ENCODE results near the gene FCRL3.
A peak's percentile ranks its signal among the peaks of the same experiment; 100 is the strongest.

Gene FCRL3

DNA sequence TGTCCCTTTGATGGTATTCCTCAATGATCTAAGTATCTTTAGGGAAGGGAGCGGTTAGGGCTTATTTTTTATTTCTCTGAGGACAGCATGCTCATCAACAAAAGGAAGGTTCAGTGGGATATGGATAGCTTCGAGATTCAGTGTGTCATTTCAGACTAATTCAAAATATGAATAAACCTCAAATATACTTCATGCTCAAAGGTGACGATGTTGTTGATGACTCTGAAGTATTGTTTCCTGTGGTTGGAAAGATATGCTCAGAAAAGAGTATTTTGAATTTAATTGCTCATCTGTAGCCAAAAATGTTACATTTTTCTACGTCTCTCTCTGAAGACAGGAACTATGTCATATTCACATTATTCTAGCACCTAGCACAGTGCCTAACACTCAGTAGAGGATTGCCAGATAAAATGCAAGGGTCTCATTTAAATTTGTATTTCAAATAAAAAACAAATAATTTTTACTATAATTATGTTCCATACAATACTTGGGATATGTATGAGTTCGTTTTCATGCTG lies 1.8 kb upstream of the FCRL3 start:
- H3K4me3 ChIP-seq (replicated peaks in 1 of 2; ENCODE audit: low read depth in 2 of 2, low read length in 2 of 2) = no peak overlapping the region
- TF ChIP-seq, protein P1, sequence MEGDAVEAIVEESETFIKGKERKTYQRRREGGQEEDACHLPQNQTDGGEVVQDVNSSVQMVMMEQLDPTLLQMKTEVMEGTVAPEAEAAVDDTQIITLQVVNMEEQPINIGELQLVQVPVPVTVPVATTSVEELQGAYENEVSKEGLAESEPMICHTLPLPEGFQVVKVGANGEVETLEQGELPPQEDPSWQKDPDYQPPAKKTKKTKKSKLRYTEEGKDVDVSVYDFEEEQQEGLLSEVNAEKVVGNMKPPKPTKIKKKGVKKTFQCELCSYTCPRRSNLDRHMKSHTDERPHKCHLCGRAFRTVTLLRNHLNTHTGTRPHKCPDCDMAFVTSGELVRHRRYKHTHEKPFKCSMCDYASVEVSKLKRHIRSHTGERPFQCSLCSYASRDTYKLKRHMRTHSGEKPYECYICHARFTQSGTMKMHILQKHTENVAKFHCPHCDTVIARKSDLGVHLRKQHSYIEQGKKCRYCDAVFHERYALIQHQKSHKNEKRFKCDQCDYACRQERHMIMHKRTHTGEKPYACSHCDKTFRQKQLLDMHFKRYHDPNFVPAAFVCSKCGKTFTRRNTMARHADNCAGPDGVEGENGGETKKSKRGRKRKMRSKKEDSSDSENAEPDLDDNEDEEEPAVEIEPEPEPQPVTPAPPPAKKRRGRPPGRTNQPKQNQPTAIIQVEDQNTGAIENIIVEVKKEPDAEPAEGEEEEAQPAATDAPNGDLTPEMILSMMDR (IDR thresholded peaks at IDR 0.05; ENCODE audit: low read depth, low read length) = no peak
- DNase-seq (ENCODE audit: low read depth in 2 of 2) = no peak

GRCh38 chr1:157700305-157700704 lies 264 bp downstream of the FCRL3 start:
- no peak for DNase-seq (ENCODE audit: low read depth in 2 of 2)
- no peak overlapping the region for H3K4me3 ChIP-seq (replicated peaks in 1 of 2; ENCODE audit: low read depth in 2 of 2, low read length in 2 of 2)
- TF ChIP-seq, protein P1 (IDR thresholded peaks at IDR 0.05; ENCODE audit: low read depth, low read length) = no peak

DNA sequence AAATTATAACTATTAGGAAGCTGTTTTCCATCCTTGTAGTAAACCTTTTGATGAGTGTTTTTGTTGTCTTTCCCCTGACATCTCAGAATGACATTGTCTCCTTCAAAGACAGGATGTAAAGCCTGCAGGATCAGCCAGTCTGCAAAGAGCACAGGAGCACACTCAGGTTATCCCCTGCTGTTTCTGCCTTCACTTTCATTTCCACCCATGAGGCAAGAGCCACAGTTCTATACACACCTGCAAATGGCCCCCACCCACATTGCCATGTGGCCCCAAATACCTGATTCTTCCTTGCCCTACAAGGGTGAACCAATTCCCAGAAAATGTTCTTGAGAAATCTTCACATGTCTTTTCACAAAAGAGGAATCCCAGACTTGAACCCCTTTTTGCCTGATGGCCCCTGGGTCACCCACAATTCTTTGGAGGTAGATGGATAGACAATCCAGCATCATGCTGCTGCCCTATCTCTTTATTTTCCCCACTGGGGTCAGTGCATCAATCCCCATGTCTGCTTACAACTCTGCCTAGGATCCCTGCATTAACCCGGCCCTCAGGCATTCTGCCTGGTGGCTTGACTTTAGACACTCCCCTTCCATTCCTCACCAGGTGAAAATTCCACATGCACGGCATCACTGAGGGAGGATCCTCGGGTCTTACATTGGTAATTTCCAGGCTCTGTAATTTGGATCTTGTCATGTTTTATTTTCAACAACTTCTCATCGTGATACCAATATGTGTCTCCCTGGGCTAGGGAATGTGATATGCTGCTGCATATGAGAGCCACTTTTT lies 2.6 kb downstream of the FCRL3 start:
- DNase-seq (ENCODE audit: low read depth in 2 of 2) = no peak
- H3K4me3 ChIP-seq (replicated peaks in 1 of 2; ENCODE audit: low read depth in 2 of 2, low read length in 2 of 2) = no peak overlapping the region
- TF ChIP-seq, protein P1 (IDR thresholded peaks at IDR 0.05; ENCODE audit: low read depth, low read length) = no peak

DNA sequence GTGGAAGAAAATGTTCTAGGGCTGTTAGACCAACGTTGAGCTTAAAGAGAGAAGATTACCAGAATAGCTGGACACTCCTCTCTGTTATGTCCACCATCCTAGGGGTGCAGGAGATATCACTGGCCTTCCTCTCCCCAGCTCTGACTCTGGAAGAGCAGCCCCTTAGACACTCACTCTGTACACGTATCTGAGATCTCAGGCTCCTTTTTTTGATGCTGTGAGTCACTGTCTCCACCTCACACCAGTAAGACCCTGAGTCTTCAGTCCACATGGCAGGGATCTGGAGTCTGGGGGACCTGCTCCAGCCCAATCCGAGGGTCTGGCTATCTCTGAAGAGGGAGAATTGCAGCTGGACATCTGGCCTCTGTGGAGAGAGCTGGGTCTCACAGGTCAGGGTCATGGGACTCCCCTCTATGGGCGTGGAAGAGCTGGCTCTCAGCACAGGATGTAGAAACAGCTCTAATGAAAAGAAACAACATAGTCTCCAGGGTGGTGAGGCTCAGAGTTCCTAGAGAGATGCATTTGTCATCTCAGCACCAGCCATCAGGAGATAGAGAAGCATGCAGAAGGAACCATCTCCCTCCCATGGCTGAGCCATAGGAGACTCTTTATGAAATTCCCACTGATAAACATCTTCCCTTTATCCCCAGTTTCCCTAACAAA lies 3.5 kb downstream of the FCRL3 start:
- no peak overlapping the region for H3K4me3 ChIP-seq (replicated peaks in 1 of 2; ENCODE audit: low read depth in 2 of 2, low read length in 2 of 2)
- TF ChIP-seq, protein P1 (IDR thresholded peaks at IDR 0.05; ENCODE audit: low read depth, low read length) = no peak
- no peak for DNase-seq (ENCODE audit: low read depth in 2 of 2)

DNA sequence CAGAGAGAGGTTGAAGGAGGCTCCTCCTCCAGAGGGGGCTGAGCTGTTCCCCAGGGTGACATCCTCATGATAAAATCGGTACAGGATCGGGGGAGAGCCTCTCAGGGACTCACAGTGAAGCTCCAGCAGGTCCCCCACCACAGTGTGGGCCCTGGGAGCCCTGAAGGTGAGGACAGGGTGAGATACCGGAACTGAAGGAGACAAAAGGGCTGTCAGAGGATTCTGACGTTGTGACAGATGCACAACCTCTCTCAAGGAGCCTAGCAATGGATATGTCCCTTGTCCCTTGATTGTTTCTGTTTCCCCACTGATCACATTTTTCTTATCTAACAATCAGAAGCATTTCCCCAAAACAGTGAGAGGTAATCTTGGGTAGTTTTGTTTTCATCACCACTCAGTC lies 5.2 kb downstream of the FCRL3 start:
- TF ChIP-seq, protein P1 (IDR thresholded peaks at IDR 0.05; ENCODE audit: low read depth, low read length) = no peak
- no peak for DNase-seq (ENCODE audit: low read depth in 2 of 2)
- H3K4me3 ChIP-seq (replicated peaks in 1 of 2; ENCODE audit: low read depth in 2 of 2, low read length in 2 of 2) = no peak overlapping the region

GRCh38 chr1:157691285-157691920 lies 9.2 kb downstream of the FCRL3 start:
- H3K4me3 ChIP-seq (replicated peaks in 1 of 2; ENCODE audit: low read depth in 2 of 2, low read length in 2 of 2) = no peak overlapping the region
- TF ChIP-seq, protein P1 (IDR thresholded peaks at IDR 0.05; ENCODE audit: low read depth, low read length) = peak; percentile 36
- DNase-seq (ENCODE audit: low read depth in 2 of 2) = peak; percentile 21 to 32

Data from cardiac fibroblast (primary cell).